Measurements from ENCODE around the gene ARMC5.

Gene ARMC5

DNA sequence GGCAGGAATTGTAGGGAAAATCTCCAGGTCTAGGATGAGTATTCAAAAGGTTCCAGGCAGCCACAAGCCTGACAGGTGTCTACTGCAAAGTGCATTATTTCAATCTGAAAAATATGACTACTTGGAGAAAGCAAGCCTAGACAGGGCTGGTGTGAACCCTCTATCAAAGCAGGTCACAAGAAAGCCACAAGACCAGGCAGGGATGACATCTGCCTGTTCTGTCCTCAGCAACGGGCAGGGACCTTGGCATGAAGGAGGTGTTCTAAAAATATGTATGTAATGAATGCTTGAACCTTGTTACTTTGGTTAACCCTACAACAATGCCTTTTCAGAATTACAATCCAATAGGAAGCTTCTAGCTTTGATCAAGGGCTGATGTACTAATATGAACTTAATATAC lies 30.0 kb upstream of the ARMC5 start:
- no peaks in the 10 kb centered on the region for H3K79me2 ChIP-seq (ENCODE audit: control insufficient read depth, low read length)
- no peak overlapping the region for H3K4me3 ChIP-seq (ENCODE audit: low read length)
- no peak overlapping the region for H3K4me2 ChIP-seq (ENCODE audit: low read length)
- no peaks in the 10 kb centered on the region for H3K27me3 ChIP-seq (ENCODE audit: control insufficient read depth, low read length)
- no peaks in the 10 kb centered on the region for H4K20me1 ChIP-seq (ENCODE audit: control insufficient read depth, insufficient read depth, low read depth, low read length)
- no peaks in the 10 kb centered on the region for H3K9me2 ChIP-seq (replicated peaks; ENCODE audit: control insufficient read depth, low read length)
- no peak overlapping the region for H3K27ac ChIP-seq (ENCODE audit: low read depth, low read length)
- no peaks in the 10 kb centered on the region for H3F3A ChIP-seq (ENCODE audit: control insufficient read depth, insufficient read depth)
- TF ChIP-seq EZH2phosphoT487 (IDR thresholded peaks at IDR 0.05; ENCODE audit: borderline replicate concordance, low read length), result no peak
- TF ChIP-seq, protein P1, sequence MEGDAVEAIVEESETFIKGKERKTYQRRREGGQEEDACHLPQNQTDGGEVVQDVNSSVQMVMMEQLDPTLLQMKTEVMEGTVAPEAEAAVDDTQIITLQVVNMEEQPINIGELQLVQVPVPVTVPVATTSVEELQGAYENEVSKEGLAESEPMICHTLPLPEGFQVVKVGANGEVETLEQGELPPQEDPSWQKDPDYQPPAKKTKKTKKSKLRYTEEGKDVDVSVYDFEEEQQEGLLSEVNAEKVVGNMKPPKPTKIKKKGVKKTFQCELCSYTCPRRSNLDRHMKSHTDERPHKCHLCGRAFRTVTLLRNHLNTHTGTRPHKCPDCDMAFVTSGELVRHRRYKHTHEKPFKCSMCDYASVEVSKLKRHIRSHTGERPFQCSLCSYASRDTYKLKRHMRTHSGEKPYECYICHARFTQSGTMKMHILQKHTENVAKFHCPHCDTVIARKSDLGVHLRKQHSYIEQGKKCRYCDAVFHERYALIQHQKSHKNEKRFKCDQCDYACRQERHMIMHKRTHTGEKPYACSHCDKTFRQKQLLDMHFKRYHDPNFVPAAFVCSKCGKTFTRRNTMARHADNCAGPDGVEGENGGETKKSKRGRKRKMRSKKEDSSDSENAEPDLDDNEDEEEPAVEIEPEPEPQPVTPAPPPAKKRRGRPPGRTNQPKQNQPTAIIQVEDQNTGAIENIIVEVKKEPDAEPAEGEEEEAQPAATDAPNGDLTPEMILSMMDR (IDR thresholded peaks at IDR 0.05; ENCODE audit: low read depth, low read length, poor library complexity, severe bottlenecking), result no peak
- no peaks in the 10 kb centered on the region for H3K36me3 ChIP-seq (ENCODE audit: control insufficient read depth, low read length)
- no peaks in the 10 kb centered on the region for H3K9me3 ChIP-seq (ENCODE audit: control insufficient read depth, insufficient read depth, low read length)
- H3K4me1 ChIP-seq (ENCODE audit: control insufficient read depth, low read length), result no peaks in the 10 kb centered on the region

DNA sequence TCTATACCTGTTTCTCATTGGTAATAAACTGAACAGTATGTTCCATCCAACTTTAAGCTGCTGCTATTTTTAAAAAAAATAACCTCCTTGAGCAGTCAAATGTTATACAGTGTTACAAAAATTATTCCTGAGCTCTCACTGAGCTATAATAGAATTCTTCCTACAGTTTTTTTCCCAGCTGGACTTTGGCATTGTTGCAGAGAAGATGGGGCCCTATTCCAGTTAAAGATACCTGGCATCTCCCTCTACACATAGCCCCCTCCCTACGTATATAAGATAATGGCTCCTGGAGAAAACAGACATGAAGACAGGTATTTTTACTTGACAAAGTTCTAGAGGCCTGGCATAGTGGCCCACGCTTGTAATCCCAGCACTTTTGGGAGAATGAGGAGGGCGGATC lies 29.5 kb upstream of the ARMC5 start:
- Histone ChIP-seq H3K9me3 (ENCODE audit: control insufficient read depth, insufficient read depth, low read length) (no peaks in the 10 kb centered on the region), H3K4me3 (ENCODE audit: low read length) (no peak overlapping the region), H3K79me2 (ENCODE audit: control insufficient read depth, low read length) (no peaks in the 10 kb centered on the region), H3K27ac (ENCODE audit: low read depth, low read length) (no peak overlapping the region), H3K9me2 (replicated peaks; ENCODE audit: control insufficient read depth, low read length) (no peaks in the 10 kb centered on the region), H3K4me1 (ENCODE audit: control insufficient read depth, low read length) (no peaks in the 10 kb centered on the region), H3K27me3 (ENCODE audit: control insufficient read depth, low read length) (no peaks in the 10 kb centered on the region), H3F3A (ENCODE audit: control insufficient read depth, insufficient read depth) (no peaks in the 10 kb centered on the region), H4K20me1 (ENCODE audit: control insufficient read depth, insufficient read depth, low read depth, low read length) (no peaks in the 10 kb centered on the region), H3K4me2 (ENCODE audit: low read length) (no peak overlapping the region), H3K36me3 (ENCODE audit: control insufficient read depth, low read length) (no peaks in the 10 kb centered on the region)
- TF ChIP-seq, protein P1 (IDR thresholded peaks at IDR 0.05; ENCODE audit: low read depth, low read length, poor library complexity, severe bottlenecking), result no peak
- no peak for TF ChIP-seq EZH2phosphoT487 (IDR thresholded peaks at IDR 0.05; ENCODE audit: borderline replicate concordance, low read length)

DNA sequence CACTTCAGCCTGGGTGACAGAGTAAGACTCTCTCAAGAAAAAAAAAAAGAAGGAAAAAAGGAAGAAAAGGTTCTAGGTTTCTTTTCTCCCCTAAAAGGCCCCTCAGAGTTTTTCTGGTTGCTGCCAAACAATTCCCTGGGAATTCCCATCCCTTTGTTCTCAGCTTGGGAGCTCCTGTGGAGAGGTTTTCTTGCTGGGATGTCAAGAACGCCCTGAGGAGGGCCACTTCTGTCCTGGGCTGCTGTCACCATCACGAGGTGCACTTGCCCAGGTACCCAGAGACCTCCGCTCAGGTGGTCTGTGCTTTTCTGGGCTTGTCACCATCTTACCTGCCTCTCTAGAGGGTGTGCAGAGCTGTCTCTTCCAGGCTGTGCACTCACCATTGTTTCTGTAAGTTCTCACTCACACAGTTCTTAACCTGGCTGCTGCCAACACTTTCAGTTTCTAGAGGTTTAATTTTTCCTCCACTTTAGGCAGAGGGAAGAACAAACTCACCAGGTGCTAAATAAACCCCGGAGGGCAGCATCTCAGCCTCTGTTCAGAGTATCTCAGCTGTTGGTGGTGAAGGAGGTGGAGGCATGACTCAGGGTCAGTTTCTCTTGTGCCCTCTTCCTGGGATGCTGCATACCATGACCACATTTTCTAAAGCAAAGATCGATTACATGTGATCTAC lies 28.8 kb upstream of the ARMC5 start:
- Histone ChIP-seq H3K4me2 (ENCODE audit: low read length) (no peak overlapping the region), H3K9me3 (ENCODE audit: control insufficient read depth, insufficient read depth, low read length) (no peaks in the 10 kb centered on the region), H3K36me3 (ENCODE audit: control insufficient read depth, low read length) (no peaks in the 10 kb centered on the region), H3K4me3 (ENCODE audit: low read length) (no peak overlapping the region), H3F3A (ENCODE audit: control insufficient read depth, insufficient read depth) (no peaks in the 10 kb centered on the region), H3K79me2 (ENCODE audit: control insufficient read depth, low read length) (no peaks in the 10 kb centered on the region), H3K4me1 (ENCODE audit: control insufficient read depth, low read length) (no peaks in the 10 kb centered on the region), H3K9me2 (replicated peaks; ENCODE audit: control insufficient read depth, low read length) (no peaks in the 10 kb centered on the region), H4K20me1 (ENCODE audit: control insufficient read depth, insufficient read depth, low read depth, low read length) (no peaks in the 10 kb centered on the region), H3K27ac (ENCODE audit: low read depth, low read length) (no peak overlapping the region), H3K27me3 (ENCODE audit: control insufficient read depth, low read length) (no peaks in the 10 kb centered on the region)
- TF ChIP-seq, protein P1 (IDR thresholded peaks at IDR 0.05; ENCODE audit: low read depth, low read length, poor library complexity, severe bottlenecking), result no peak
- TF ChIP-seq EZH2phosphoT487 (IDR thresholded peaks at IDR 0.05; ENCODE audit: borderline replicate concordance, low read length), result no peak
